ENCODE data around the gene HCN1. TPM values are rescaled to one million over a fixed set of nuclear protein-coding genes. Genes with fewer than 3 reads are reported as not detected.

HCN1 gene
- total and polyA plus RNA-seq, 2 of the 8 experiments (the other 6 are each of a cell fraction or from before 2014, with no cell fraction given): 1.1 to 6.7 TPM

DNA sequence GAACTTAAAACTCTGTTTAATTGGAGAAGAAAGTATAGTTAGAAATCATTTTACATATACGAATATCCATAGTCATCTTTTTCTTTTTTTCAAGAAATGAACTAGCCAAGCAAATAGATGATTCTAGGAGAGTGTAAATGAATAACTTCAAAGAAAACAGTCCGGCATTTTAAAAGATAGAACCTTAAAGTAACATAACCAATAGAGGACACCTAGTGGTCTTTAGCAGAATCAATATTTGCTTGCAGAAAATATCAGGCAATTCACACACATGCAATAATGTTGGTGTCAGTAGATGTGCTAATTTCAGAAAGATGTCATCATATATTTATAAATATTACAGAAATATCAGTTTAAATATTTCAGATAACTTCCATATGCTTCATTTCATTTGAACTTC is 57.1 kb downstream of the HCN1 start:
- Histone ChIP-seq H3K79me1 (ENCODE audit: low read depth, low read length) (no peaks in the 10 kb centered on the region), H3K14ac (ENCODE audit: insufficient read length) (no peak overlapping the region), H3K56ac (replicated peaks; ENCODE audit: insufficient read length, low read depth, low read length) (no peak overlapping the region), H3K79me2 (ENCODE audit: control insufficient read depth in 1 of 2, insufficient read depth in 2 of 2, low read length in 2 of 2) (no peaks in the 10 kb centered on the region; a peak in 1 of 4 replicates), H3K23ac (ENCODE audit: insufficient read length) (no peak overlapping the region), H3K9ac (replicated peaks in 1 of 4; ENCODE audit: extremely low read depth in 1 of 4, low read depth in 3 of 4, low read length in 3 of 4) (no peak overlapping the region), H4K20me1 (replicated peaks in 1 of 2; ENCODE audit: control insufficient read depth in 1 of 2, insufficient read depth in 2 of 2, low read length in 2 of 2) (no peaks in the 10 kb centered on the region), H3K4me3 (ENCODE audit: extremely low read depth in 1 of 4, insufficient read depth in 2 of 4, low read depth in 3 of 4, low read length in 4 of 4) (no peak overlapping the region), H3K4me2 (ENCODE audit: insufficient read depth in 1 of 2, low read depth in 2 of 2, low read length in 2 of 2) (no peak overlapping the region), H2BK12ac (ENCODE audit: low read depth, low read length) (no peak overlapping the region), H2BK20ac (ENCODE audit: low read length) (no peak overlapping the region), H4K5ac (ENCODE audit: insufficient read length, low read depth, low read length) (no peak overlapping the region), H3K36me3 (ENCODE audit: control insufficient read depth in 2 of 4, insufficient read depth in 4 of 4, low read length in 3 of 4) (no peaks in the 10 kb centered on the region), H3K18ac (ENCODE audit: extremely low read depth, low read length) (no peak overlapping the region), H4K8ac (ENCODE audit: extremely low read depth, insufficient read depth, low read length) (no peak overlapping the region), H3K27ac (ENCODE audit: low read depth, low read length) (no peak overlapping the region), H3K4me1 (replicated peaks in 1 of 4; ENCODE audit: control insufficient read depth in 3 of 4, insufficient read depth in 4 of 4, low read length in 3 of 4) (no peaks in the 10 kb centered on the region), H3K27me3 (replicated peaks in 1 of 4; ENCODE audit: control insufficient read depth in 3 of 4, extremely low read depth in 1 of 4, insufficient read depth in 3 of 4, low read length in 3 of 4) (no peaks in the 10 kb centered on the region), H3K23me2 (ENCODE audit: low read depth, low read length) (no peaks in the 10 kb centered on the region), H2AK5ac (ENCODE audit: low read depth, low read length) (no peak overlapping the region), H4K91ac (replicated peaks; ENCODE audit: insufficient read length, low read length) (no peak overlapping the region), H2AFZ (ENCODE audit: low read length) (no peak overlapping the region), H3K9me3 (ENCODE audit: insufficient read depth in 2 of 2, low read depth in 1 of 2, low read length in 1 of 2) (no peaks in the 10 kb centered on the region), H2BK5ac (ENCODE audit: low read depth, low read length) (no peak overlapping the region), H2BK120ac (replicated peaks; ENCODE audit: low read depth, low read length) (no peak overlapping the region), H3K4ac (replicated peaks; ENCODE audit: insufficient read length, low read depth, low read length) (no peak overlapping the region), H2BK15ac (ENCODE audit: low read length) (no peak overlapping the region)
- no peak for DNase-seq (ENCODE audit: low read depth in 1 of 2, low spot score in 2 of 2)
- POLR2A ChIA-PET (ENCODE audit: partially characterized antibody): no interaction called here
- WGBS, 2 experiments (ENCODE audit: extremely low coverage in 1 of 2, insufficient coverage in 1 of 2, insufficient read length in 1 of 2, insufficient replicate concordance in 2 of 2, low coverage in 1 of 2, low lambda C conversion rate in 2 of 2, missing lambda C conversion rate in 1 of 2): 96% methylated on average over 2 of the region's 2 CpGs; no CpG with 5 or more reads in 1 of the 2 experiments
- CTCF ChIA-PET (ENCODE audit: partially characterized antibody): interaction anchor here (1.4 to 1.6 kb wide), 2 partner anchors 16 to 704 kb away, joined by 3 read pairs; no protein-coding TSS in a partner anchor
- no peak for FAIRE-seq
- no peak for TF ChIP-seq SP4 (IDR thresholded peaks at IDR 0.05; ENCODE audit: low read length)
- TF ChIP-seq SRF (IDR thresholded peaks at IDR 0.05; ENCODE audit: low read depth, low read length): no peak
- no peak for TF ChIP-seq GABPA (IDR thresholded peaks at IDR 0.05; ENCODE audit: borderline replicate concordance, insufficient read depth, low read length)
- no peak for TF ChIP-seq EP300 (IDR thresholded peaks at IDR 0.05; ENCODE audit: borderline replicate concordance in 1 of 2, low read depth in 2 of 2, low read length in 2 of 2)
- TF ChIP-seq CEBPB (IDR thresholded peaks at IDR 0.05; ENCODE audit: low read depth, low read length): no peak
- no peak for TF ChIP-seq TCF12 (IDR thresholded peaks at IDR 0.05; ENCODE audit: low read depth, low read length)
- TF ChIP-seq, protein P1, sequence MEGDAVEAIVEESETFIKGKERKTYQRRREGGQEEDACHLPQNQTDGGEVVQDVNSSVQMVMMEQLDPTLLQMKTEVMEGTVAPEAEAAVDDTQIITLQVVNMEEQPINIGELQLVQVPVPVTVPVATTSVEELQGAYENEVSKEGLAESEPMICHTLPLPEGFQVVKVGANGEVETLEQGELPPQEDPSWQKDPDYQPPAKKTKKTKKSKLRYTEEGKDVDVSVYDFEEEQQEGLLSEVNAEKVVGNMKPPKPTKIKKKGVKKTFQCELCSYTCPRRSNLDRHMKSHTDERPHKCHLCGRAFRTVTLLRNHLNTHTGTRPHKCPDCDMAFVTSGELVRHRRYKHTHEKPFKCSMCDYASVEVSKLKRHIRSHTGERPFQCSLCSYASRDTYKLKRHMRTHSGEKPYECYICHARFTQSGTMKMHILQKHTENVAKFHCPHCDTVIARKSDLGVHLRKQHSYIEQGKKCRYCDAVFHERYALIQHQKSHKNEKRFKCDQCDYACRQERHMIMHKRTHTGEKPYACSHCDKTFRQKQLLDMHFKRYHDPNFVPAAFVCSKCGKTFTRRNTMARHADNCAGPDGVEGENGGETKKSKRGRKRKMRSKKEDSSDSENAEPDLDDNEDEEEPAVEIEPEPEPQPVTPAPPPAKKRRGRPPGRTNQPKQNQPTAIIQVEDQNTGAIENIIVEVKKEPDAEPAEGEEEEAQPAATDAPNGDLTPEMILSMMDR (IDR thresholded peaks at IDR 0.05; ENCODE audit: control extremely low read depth in 1 of 3, insufficient read depth in 1 of 3, low read depth in 1 of 3, low read length in 3 of 3): peak in 1 of 3 experiments; percentile 36; a peak in 2 of 4 replicates
- TF ChIP-seq SIRT6 (IDR thresholded peaks at IDR 0.05; ENCODE audit: low read length): no peak
- TF ChIP-seq PHF8 (conservative IDR thresholded peaks at IDR 0.05; ENCODE audit: low read depth, low read length): no peak
- TF ChIP-seq BCL11A (IDR thresholded peaks at IDR 0.05; ENCODE audit: low read depth in 2 of 2, low read length in 2 of 2): no peak
- no peak for TF ChIP-seq JUND (IDR thresholded peaks at IDR 0.05; ENCODE audit: low read length)
- no peak for TF ChIP-seq TAF7 (optimal IDR thresholded peaks at IDR 0.05; ENCODE audit: borderline replicate concordance, low read depth, low read length)

Data from H1 (cell line).